Measurements from ENCODE around the gene ARMC5. TPM values are rescaled to one million over a fixed set of nuclear protein-coding genes. Genes with fewer than 3 reads are reported as not detected.

The ARMC5 gene
- total RNA-seq, 4 donors from 2014 or later: 5.4 to 13.4 (median 9.9) TPM

DNA sequence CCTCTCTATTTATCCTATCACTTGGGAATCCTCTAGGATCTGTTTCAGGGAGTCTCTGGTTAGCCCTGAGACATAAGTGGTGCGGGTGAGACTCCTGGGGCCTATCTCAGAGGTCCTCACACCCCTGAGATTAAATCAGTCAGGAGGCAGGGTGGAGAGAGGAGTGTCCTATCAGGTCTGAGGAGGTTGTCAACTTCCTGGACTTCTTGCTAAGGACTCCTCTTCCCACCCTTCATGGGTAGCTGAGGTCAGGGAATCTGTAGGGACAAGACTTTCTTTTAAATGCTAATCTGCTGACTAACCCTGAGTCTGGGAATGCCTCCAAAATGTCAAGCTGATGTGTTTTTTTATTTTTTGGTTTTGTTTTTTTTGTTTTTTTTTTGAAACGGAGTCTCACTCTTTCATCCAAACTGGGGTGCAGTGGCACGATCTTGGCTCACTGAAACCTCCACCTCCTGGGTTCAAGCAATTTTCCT lies 6.6 kb upstream of the ARMC5 start:
- H3K36me3 ChIP-seq: peaks cover 0 to 5% (median 2%) of the 10 kb centered on the region in 4 donors
- TF ChIP-seq, protein P1, sequence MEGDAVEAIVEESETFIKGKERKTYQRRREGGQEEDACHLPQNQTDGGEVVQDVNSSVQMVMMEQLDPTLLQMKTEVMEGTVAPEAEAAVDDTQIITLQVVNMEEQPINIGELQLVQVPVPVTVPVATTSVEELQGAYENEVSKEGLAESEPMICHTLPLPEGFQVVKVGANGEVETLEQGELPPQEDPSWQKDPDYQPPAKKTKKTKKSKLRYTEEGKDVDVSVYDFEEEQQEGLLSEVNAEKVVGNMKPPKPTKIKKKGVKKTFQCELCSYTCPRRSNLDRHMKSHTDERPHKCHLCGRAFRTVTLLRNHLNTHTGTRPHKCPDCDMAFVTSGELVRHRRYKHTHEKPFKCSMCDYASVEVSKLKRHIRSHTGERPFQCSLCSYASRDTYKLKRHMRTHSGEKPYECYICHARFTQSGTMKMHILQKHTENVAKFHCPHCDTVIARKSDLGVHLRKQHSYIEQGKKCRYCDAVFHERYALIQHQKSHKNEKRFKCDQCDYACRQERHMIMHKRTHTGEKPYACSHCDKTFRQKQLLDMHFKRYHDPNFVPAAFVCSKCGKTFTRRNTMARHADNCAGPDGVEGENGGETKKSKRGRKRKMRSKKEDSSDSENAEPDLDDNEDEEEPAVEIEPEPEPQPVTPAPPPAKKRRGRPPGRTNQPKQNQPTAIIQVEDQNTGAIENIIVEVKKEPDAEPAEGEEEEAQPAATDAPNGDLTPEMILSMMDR (IDR thresholded peaks at IDR 0.05): no peak
- TF ChIP-seq POLR2AphosphoS5 (IDR thresholded peaks at IDR 0.05): peak in 1 of 2 donors; percentile 29
- no peak overlapping the region for H3K4me3 ChIP-seq
- intact Hi-C loops (cut with DNase I): loop anchor here (10.0 kb wide), 1 partner anchor 412 kb away; no protein-coding TSS in a partner anchor
- H3K27ac ChIP-seq (replicated peaks in 1 of 4): peak overlapping the region; percentile 58 to 71 (median 66)
- H3K9me3 ChIP-seq: no peaks in the 10 kb centered on the region
- no peaks in the 10 kb centered on the region for H3K27me3 ChIP-seq
- peaks cover 64 to 70% (median 67%) of the 10 kb centered on the region in 4 donors for H3K4me1 ChIP-seq
- DNase-seq (ENCODE audit: extremely low spot score): no peak
- 57% methylated on average over 3 of the region's 3 CpGs for WGBS

DNA sequence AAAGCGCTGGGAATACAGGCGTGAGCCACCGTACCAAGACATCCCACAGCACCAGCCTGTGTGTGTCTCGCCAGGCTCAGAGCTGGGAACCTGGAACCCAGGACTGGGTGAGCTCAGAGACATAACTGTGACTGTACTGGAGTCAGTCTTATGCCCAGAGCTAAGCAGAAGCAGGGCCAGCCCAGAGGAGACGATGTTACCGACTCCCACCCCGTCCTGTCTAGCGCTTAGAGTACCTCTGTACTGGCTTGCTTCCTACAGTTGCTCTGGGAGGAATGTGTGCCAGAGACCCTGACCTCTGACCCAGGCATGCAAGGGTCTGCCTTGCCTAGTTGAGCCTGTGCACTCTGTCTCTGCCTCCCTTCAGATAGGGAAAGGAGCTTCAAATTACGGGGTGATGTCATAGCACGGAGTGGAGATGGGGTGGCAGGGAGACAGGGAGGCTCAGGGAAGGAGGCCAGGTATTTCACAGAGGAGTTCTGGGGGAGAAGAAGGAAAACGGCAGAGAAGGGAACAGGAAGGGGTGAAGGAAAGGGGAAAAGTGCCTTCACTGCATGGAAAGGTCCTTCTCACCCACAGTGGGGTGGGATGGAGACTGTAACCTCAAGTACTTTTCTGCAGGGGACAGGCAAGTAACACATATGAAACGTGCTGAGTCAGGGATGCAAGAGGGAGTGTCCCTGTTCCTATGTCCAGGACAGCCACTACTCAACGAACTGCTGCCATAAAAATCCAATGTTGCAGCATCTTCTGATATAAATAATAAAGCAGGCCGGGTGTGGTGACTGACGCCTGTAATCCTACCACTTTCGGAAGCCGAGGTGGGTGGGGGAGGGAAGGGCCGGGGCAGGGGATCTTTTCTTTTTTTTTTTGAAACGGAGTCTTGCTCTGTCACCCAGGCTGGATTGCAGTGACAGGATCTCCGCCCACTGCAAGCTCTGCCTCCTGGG lies 5.8 kb upstream of the ARMC5 start:
- Histone ChIP-seq H3K9me3 (no peaks in the 10 kb centered on the region), H3K27me3 (no peaks in the 10 kb centered on the region), H3K4me3 (no peak overlapping the region), H3K4me1 (peaks cover 68 to 78% (median 74%) of the 10 kb centered on the region in 4 donors), H3K27ac (replicated peaks in 1 of 4) (peak overlapping the region; percentile 58 to 71 (median 66)), H3K36me3 (peaks cover 0 to 5% (median 2%) of the 10 kb centered on the region in 4 donors)
- TF ChIP-seq, protein P1 (IDR thresholded peaks at IDR 0.05): no peak
- no peak for TF ChIP-seq POLR2AphosphoS5 (IDR thresholded peaks at IDR 0.05)
- no peak for TF ChIP-seq POLR2A (IDR thresholded peaks at IDR 0.05; ENCODE audit: low read depth)
- no peak for DNase-seq (ENCODE audit: extremely low spot score)
- intact Hi-C loops (cut with DNase I): loop anchor here (10.0 kb wide), 1 partner anchor 411 kb away; no protein-coding TSS in a partner anchor
- WGBS: 37% methylated on average over 18 of the region's 20 CpGs

DNA sequence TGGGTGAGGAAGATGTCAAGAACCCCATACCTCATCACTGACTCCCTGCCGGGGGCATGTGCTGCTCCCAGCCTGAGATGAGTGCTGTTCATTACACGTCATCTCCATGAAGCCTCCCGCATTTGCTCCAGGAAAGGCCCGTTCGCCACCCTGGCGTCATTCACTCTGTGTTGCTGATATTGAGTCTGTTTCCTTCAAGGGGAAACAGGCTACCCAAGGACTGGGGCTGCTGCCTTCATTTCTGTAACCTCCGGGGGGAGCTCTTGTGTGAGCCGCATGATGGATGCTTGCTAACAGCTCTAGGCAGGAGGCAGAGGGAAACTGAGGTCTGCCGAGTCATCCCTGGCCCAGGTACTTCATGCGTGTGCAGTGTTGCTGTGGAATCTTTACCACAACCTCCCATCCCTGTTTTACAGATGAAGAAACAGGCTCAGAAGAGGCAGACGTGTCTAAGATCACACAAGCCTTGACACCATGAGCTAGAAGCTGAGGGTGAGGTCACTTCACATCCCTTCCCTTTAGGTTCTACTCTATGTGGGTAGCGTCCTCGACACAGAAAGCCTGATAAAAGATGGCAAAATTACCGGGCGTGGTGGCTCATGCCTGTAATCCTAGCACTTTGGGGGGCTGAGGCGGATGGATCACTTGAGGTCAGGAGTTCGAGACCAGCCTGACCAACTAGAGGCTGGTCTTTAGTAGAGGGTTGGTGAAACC lies 3.5 kb upstream of the ARMC5 start:
- Histone ChIP-seq H3K4me3 (no peak overlapping the region), H3K4me1 (peaks cover 76 to 85% (median 83%) of the 10 kb centered on the region in 4 donors)

DNA sequence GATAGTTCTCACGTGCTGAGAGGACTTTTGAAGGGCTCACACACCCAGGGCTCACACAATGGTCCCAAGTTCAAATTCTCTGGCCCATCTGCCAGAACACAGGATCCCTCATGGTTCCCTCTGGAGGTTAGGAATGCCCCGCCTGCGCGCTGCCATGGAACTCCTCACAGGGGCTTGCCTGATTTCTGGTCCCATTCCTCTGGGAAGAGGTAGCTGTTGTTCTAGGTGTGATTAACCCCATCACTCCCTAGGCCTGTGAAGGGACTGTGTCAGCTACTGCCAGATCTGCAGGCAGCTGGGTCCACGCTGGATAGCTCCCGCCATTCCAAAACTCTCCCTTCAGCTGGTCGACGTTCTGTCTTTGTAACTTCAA lies 2.3 kb upstream of the ARMC5 start:
- no peaks in the 10 kb centered on the region for H3K9me3 ChIP-seq
- DNase-seq (ENCODE audit: extremely low spot score): no peak
- TF ChIP-seq POLR2A (IDR thresholded peaks at IDR 0.05; ENCODE audit: low read depth): no peak
- TF ChIP-seq, protein P1 (IDR thresholded peaks at IDR 0.05): no peak
- TF ChIP-seq EP300 (IDR thresholded peaks at IDR 0.05): no peak
- TF ChIP-seq POLR2AphosphoS5 (IDR thresholded peaks at IDR 0.05): no peak
- H3K27ac ChIP-seq (replicated peaks in 1 of 4): peak overlapping the region in 3 of 4 donors; percentile 98 to 99 (median 99)
- 73% methylated on average over 8 of the region's 8 CpGs for WGBS
- intact Hi-C loops (cut with DNase I): loop anchor here (10.0 kb wide), 1 partner anchor 408 kb away; no protein-coding TSS in a partner anchor
- peaks cover 69 to 80% (median 73%) of the 10 kb centered on the region in 4 donors for H3K4me1 ChIP-seq
- H3K36me3 ChIP-seq: peaks cover under 1 to 8% (median 4%) of the 10 kb centered on the region in 4 donors
- peak overlapping the region in 3 of 4 donors; percentile 72 to 96 (median 82) for H3K4me3 ChIP-seq
- no peaks in the 10 kb centered on the region for H3K27me3 ChIP-seq

More for the DNA sequence above, 3.5 kb upstream of the ARMC5 start:
- TF ChIP-seq, protein P1 (IDR thresholded peaks at IDR 0.05): peak in 1 of 3 experiments; percentile 32
- TF ChIP-seq EP300 (IDR thresholded peaks at IDR 0.05): no peak
- intact Hi-C loops (cut with DNase I): loop anchor here (10.0 kb wide), 1 partner anchor 409 kb away; no protein-coding TSS in a partner anchor
- WGBS: 73% methylated on average over 17 of the region's 17 CpGs
- Histone ChIP-seq H3K36me3 (peaks cover 0 to 5% (median 2%) of the 10 kb centered on the region in 4 donors), H3K9me3 (no peaks in the 10 kb centered on the region), H3K27ac (replicated peaks in 1 of 4) (peak overlapping the region in 1 of 4 donors; percentile 33), H3K27me3 (no peaks in the 10 kb centered on the region)
- DNase-seq (ENCODE audit: extremely low spot score): no peak

Data from esophagus muscularis mucosa (tissue), 4 donors.